Measurements from ENCODE around the gene RPTOR. TPM values are rescaled to one million over a fixed set of nuclear protein-coding genes. Genes with fewer than 3 reads are reported as not detected.

The RPTOR gene
- total and polyA plus RNA-seq, 2 donors (not counting 3 experiments of a cell fraction or from before 2014, with no cell fraction given): 10.7 to 41.8 TPM

DNA sequence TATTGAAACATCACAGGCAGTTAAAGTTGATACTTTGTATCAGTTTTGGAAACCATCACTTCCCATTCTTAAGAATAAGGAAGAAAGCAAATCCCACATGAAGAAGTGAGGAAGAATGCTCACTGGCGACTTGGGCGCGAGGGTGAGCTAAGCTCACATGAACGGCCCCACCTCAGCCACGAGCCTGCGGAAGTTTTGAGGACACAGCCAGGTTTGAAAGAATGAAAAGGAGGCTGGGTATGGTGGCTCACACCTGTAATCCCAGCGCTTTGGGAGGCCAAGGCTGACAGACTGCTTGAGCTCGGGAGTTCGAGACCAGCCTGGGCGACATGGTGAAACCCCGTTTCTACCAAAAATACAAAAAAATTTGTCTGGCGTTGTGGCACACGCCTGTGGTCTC, 336.7 kb downstream of the RPTOR start:
- Histone ChIP-seq H3K4me2 (ENCODE audit: insufficient read depth, low read length) (no peak overlapping the region), H3K79me2 (ENCODE audit: control insufficient read depth, insufficient read depth, low read length) (no peaks in the 10 kb centered on the region), H2AFZ (ENCODE audit: low read depth, low read length) (no peak overlapping the region), H3K4me1 (ENCODE audit: control insufficient read depth, extremely low read depth, insufficient read depth, low read length) (no peaks in the 10 kb centered on the region), H3K9me3 (replicated peaks; ENCODE audit: control insufficient read depth, insufficient read depth, low read length) (no peaks in the 10 kb centered on the region), H3K9ac (replicated peaks; ENCODE audit: extremely low read depth, insufficient read depth, low read length) (no peak overlapping the region), H3K4me3 (replicated peaks in 1 of 3; ENCODE audit: insufficient read depth in 1 of 3, low read depth in 1 of 3, low read length in 3 of 3) (no peak overlapping the region), H3K27me3 (ENCODE audit: control insufficient read depth in 2 of 2, insufficient read depth in 2 of 2, low read length in 2 of 2) (no peaks in the 10 kb centered on the region), H3K9me1 (replicated peaks; ENCODE audit: control insufficient read depth, extremely low read depth, insufficient read depth, low read length) (no peaks in the 10 kb centered on the region), H4K20me1 (replicated peaks; ENCODE audit: control insufficient read depth, extremely low read depth, insufficient read depth, low read length) (no peaks in the 10 kb centered on the region), H3K36me3 (ENCODE audit: control insufficient read depth in 2 of 2, extremely low read depth in 1 of 2, insufficient read depth in 2 of 2, low read length in 2 of 2) (peaks cover 0 to 18% of the 10 kb centered on the region in 2 experiments), H3K27ac (ENCODE audit: insufficient read depth, low read depth, low read length) (no peak overlapping the region)
- POLR2A ChIA-PET: no interaction called here
- CTCF ChIA-PET: interaction anchor here (0.8 to 2.4 kb wide), 3 partner anchors 15 to 32 kb away, joined by 3 to 8 read pairs (median 3); no protein-coding TSS in a partner anchor
- dilution Hi-C loops (cut with MboI; ENCODE audit: extremely low pct_ligation_motif_present, low sequenced_read_pairs): no loop called here
- intact Hi-C loops (cut with micrococcal nuclease): no loop called here
- FAIRE-seq (no peak), DNase-seq (ENCODE audit: low read depth, low spot score) (no peak)
- BruUV-seq (replicated peaks): no TSS peak
- no peak for TF ChIP-seq POLR2AphosphoS5 (IDR thresholded peaks at IDR 0.05; ENCODE audit: insufficient read depth, low read depth, low read length)
- TF ChIP-seq JUN (IDR thresholded peaks at IDR 0.05; ENCODE audit: borderline replicate concordance, insufficient read depth, insufficient read length, low read depth): no peak
- TF ChIP-seq POLR2A (IDR thresholded peaks at IDR 0.05; ENCODE audit: low read depth, low read length): no peak
- TF ChIP-seq, protein P1, sequence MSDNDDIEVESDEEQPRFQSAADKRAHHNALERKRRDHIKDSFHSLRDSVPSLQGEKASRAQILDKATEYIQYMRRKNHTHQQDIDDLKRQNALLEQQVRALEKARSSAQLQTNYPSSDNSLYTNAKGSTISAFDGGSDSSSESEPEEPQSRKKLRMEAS (IDR thresholded peaks at IDR 0.05; ENCODE audit: insufficient read depth, insufficient read length): no peak
- no peak for TF ChIP-seq EZH2 (IDR thresholded peaks at IDR 0.05; ENCODE audit: borderline replicate concordance, low read depth, low read length, severe bottlenecking)
- TF ChIP-seq FOS (IDR thresholded peaks at IDR 0.05; ENCODE audit: borderline replicate concordance, insufficient read depth, low read length): no peak
- TF ChIP-seq, protein P2, sequence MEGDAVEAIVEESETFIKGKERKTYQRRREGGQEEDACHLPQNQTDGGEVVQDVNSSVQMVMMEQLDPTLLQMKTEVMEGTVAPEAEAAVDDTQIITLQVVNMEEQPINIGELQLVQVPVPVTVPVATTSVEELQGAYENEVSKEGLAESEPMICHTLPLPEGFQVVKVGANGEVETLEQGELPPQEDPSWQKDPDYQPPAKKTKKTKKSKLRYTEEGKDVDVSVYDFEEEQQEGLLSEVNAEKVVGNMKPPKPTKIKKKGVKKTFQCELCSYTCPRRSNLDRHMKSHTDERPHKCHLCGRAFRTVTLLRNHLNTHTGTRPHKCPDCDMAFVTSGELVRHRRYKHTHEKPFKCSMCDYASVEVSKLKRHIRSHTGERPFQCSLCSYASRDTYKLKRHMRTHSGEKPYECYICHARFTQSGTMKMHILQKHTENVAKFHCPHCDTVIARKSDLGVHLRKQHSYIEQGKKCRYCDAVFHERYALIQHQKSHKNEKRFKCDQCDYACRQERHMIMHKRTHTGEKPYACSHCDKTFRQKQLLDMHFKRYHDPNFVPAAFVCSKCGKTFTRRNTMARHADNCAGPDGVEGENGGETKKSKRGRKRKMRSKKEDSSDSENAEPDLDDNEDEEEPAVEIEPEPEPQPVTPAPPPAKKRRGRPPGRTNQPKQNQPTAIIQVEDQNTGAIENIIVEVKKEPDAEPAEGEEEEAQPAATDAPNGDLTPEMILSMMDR (IDR thresholded peaks at IDR 0.05; ENCODE audit: extremely low read depth in 1 of 2, insufficient read depth in 1 of 2, low read depth in 1 of 2, low read length in 2 of 2): no peak
- TF ChIP-seq GATA2 (IDR thresholded peaks at IDR 0.05; ENCODE audit: insufficient read depth, insufficient read length, low read depth, low read length): no peak
- no peak for TF ChIP-seq MYC (IDR thresholded peaks at IDR 0.05; ENCODE audit: low read depth, low read length)

All from endothelial cell of umbilical vein (primary cell).